ENCODE data around the gene PINLYP. TPM values are rescaled to one million over a fixed set of nuclear protein-coding genes. Genes with fewer than 3 reads are reported as not detected.

PINLYP gene
- total and polyA plus RNA-seq, 2 of the 13 experiments (the other 11 are each of a cell fraction or from before 2014, with no cell fraction given) = 0.21 to 0.24 TPM

DNA sequence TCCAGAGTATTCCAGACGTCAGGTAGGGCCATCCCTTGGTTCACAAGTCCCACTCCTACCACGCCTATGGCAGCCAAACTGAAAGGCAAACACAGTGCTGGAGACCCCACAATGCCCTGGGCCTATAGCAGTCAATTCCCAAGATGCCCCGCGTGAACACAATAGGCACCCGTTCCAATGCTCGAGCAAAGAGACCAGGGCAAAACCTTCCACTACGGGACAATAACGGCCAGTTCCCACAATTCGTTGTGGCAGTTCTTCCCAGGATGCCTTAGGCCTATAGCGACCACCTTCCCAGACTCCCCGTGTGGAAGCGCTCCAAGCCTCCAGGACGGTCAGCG, 43.3 kb downstream of the PINLYP start (continued):
- TF ChIP-seq, protein P1, sequence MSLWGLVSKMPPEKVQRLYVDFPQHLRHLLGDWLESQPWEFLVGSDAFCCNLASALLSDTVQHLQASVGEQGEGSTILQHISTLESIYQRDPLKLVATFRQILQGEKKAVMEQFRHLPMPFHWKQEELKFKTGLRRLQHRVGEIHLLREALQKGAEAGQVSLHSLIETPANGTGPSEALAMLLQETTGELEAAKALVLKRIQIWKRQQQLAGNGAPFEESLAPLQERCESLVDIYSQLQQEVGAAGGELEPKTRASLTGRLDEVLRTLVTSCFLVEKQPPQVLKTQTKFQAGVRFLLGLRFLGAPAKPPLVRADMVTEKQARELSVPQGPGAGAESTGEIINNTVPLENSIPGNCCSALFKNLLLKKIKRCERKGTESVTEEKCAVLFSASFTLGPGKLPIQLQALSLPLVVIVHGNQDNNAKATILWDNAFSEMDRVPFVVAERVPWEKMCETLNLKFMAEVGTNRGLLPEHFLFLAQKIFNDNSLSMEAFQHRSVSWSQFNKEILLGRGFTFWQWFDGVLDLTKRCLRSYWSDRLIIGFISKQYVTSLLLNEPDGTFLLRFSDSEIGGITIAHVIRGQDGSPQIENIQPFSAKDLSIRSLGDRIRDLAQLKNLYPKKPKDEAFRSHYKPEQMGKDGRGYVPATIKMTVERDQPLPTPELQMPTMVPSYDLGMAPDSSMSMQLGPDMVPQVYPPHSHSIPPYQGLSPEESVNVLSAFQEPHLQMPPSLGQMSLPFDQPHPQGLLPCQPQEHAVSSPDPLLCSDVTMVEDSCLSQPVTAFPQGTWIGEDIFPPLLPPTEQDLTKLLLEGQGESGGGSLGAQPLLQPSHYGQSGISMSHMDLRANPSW (CRISPR knock-in tag; IDR thresholded peaks at IDR 0.05; ENCODE audit: borderline replicate concordance) = no peak
- TF ChIP-seq, protein P2, sequence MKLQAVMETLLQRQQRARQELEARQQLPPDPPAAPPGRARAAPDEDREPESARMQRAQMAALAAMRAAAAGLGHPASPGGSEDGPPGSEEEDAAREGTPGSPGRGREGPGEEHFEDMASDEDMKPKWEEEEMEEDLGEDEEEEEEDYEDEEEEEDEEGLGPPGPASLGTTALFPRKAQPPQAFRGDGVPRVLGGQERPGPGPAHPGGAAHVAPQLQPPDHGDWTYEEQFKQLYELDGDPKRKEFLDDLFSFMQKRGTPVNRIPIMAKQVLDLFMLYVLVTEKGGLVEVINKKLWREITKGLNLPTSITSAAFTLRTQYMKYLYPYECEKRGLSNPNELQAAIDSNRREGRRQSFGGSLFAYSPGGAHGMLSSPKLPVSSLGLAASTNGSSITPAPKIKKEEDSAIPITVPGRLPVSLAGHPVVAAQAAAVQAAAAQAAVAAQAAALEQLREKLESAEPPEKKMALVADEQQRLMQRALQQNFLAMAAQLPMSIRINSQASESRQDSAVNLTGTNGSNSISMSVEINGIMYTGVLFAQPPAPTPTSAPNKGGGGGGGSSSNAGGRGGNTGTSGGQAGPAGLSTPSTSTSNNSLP (IDR thresholded peaks at IDR 0.05; ENCODE audit: low read depth, low read length) = no peak
- TF ChIP-seq, protein P3, sequence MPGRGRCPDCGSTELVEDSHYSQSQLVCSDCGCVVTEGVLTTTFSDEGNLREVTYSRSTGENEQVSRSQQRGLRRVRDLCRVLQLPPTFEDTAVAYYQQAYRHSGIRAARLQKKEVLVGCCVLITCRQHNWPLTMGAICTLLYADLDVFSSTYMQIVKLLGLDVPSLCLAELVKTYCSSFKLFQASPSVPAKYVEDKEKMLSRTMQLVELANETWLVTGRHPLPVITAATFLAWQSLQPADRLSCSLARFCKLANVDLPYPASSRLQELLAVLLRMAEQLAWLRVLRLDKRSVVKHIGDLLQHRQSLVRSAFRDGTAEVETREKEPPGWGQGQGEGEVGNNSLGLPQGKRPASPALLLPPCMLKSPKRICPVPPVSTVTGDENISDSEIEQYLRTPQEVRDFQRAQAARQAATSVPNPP (CRISPR knock-in tag; IDR thresholded peaks at IDR 0.05) = no peak
- peak; percentile 86 for TF ChIP-seq ZNF788 (CRISPR knock-in tag; IDR thresholded peaks at IDR 0.05; ENCODE audit: borderline replicate concordance)
- no peak for TF ChIP-seq ZNF570 (CRISPR knock-in tag; IDR thresholded peaks at IDR 0.05; ENCODE audit: borderline replicate concordance)
- TF ChIP-seq PHF5A (CRISPR knock-in tag; IDR thresholded peaks at IDR 0.05; ENCODE audit: low read depth, unreplicated experiment) = no peak
- no peak for TF ChIP-seq SP5 (CRISPR knock-in tag; IDR thresholded peaks at IDR 0.05; ENCODE audit: borderline replicate concordance, low read depth)
- TF ChIP-seq GFI1 (CRISPR knock-in tag; IDR thresholded peaks at IDR 0.05; ENCODE audit: borderline replicate concordance) = no peak
- no peak for TF ChIP-seq CEBPB (IDR thresholded peaks at IDR 0.05; ENCODE audit: borderline replicate concordance, low read depth, low read length)
- TF ChIP-seq CEBPG (CRISPR knock-in tag; IDR thresholded peaks at IDR 0.05) = no peak
- 0 out of 2 replicates have a peak, but pooled peaks have one; percentile 1 for TF ChIP-seq ZNF33B (CRISPR knock-in tag; IDR thresholded peaks at IDR 0.05)
- TF ChIP-seq HNF1B (CRISPR knock-in tag; IDR thresholded peaks at IDR 0.05) = peak; percentile 71; the same call in 1 of the 2 replicates
- 0 out of 2 replicates have a peak, but pooled peaks have one; percentile 13 for TF ChIP-seq HNRNPL (IDR thresholded peaks at IDR 0.05; ENCODE audit: low read depth, low read length)
- TF ChIP-seq CENPT (CRISPR knock-in tag; IDR thresholded peaks at IDR 0.05; ENCODE audit: low read depth) = no peak
- TF ChIP-seq LRRFIP1 (CRISPR knock-in tag; conservative IDR thresholded peaks at IDR 0.05) = no peak
- TF ChIP-seq, protein P4, sequence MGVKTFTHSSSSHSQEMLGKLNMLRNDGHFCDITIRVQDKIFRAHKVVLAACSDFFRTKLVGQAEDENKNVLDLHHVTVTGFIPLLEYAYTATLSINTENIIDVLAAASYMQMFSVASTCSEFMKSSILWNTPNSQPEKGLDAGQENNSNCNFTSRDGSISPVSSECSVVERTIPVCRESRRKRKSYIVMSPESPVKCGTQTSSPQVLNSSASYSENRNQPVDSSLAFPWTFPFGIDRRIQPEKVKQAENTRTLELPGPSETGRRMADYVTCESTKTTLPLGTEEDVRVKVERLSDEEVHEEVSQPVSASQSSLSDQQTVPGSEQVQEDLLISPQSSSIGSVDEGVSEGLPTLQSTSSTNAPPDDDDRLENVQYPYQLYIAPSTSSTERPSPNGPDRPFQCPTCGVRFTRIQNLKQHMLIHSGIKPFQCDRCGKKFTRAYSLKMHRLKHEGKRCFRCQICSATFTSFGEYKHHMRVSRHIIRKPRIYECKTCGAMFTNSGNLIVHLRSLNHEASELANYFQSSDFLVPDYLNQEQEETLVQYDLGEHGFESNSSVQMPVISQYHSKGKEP (CRISPR knock-in tag; IDR thresholded peaks at IDR 0.05) = no peak
- TF ChIP-seq RELA (CRISPR knock-in tag; IDR thresholded peaks at IDR 0.05) = no peak
- peak; percentile 68 for TF ChIP-seq KAT8 (CRISPR knock-in tag; IDR thresholded peaks at IDR 0.05)
- TF ChIP-seq ERF (CRISPR knock-in tag; IDR thresholded peaks at IDR 0.05) = peak; percentile 49; the same call in 1 of the 2 replicates
- no peak for TF ChIP-seq ZNF713 (CRISPR knock-in tag; IDR thresholded peaks at IDR 0.05)

All from HepG2 (cell line).